ENCODE data around the gene CCDC30.

- TF ChIP-seq, protein P1, sequence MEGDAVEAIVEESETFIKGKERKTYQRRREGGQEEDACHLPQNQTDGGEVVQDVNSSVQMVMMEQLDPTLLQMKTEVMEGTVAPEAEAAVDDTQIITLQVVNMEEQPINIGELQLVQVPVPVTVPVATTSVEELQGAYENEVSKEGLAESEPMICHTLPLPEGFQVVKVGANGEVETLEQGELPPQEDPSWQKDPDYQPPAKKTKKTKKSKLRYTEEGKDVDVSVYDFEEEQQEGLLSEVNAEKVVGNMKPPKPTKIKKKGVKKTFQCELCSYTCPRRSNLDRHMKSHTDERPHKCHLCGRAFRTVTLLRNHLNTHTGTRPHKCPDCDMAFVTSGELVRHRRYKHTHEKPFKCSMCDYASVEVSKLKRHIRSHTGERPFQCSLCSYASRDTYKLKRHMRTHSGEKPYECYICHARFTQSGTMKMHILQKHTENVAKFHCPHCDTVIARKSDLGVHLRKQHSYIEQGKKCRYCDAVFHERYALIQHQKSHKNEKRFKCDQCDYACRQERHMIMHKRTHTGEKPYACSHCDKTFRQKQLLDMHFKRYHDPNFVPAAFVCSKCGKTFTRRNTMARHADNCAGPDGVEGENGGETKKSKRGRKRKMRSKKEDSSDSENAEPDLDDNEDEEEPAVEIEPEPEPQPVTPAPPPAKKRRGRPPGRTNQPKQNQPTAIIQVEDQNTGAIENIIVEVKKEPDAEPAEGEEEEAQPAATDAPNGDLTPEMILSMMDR (IDR thresholded peaks at IDR 0.05): no peak
- no peak for TF ChIP-seq POLR2A (IDR thresholded peaks at IDR 0.05)
Observed at GRCh38 chr1:42454403-42454802, 8.7 kb upstream of the CCDC30 start.

Measured in sigmoid colon (tissue), 3 donors.